Prostate gland (tissue), 2 donors: ENCODE results near the gene HSDL2. TPM values are rescaled to one million over a fixed set of nuclear protein-coding genes. Genes with fewer than 3 reads are reported as not detected.

ENCODE experiments used
- DNase-seq: peaks from one replicate; pipeline ENCODE4 v3.0.0-alpha.2; 2019; ENCODE audit warnings: low spot score
- H3K27ac ChIP-seq, 2 donors: fragments of 200-600 bp; sonication (generic); 2 replicates each; pipeline ENCODE4 v1.5.1; 2017 to 2019
- H3K27me3 ChIP-seq: fragments of 200-600 bp; sonication (generic); replicated peaks from 2 replicates; pipeline ENCODE4 v1.5.1; 2019; ENCODE audit not compliant: insufficient read depth
- H3K36me3 ChIP-seq, 2 donors: fragments of 200-600 bp; sonication (generic); 1 replicate in 1 of 2; 2 replicates in 1 of 2; pipeline versions ENCODE4 v1.5.1 to v1.8.1; 2017 to 2019
- H3K4me1 ChIP-seq: fragments of 200-600 bp; sonication (generic); replicated peaks from 2 replicates; pipeline ENCODE4 v1.5.1; 2019
- H3K4me3 ChIP-seq, 2 donors: fragments of 200-600 bp; sonication (generic); 2 replicates each; pipeline ENCODE4 v1.5.1; 2017 to 2019
- H3K9me3 ChIP-seq: fragments of 200-600 bp; sonication (generic); 2 replicates; pipeline ENCODE4 v1.5.1; 2017
- CTCF ChIP-seq, 4 experiments: fragments of 200-600 bp in 2 of 4; fragments of 450-650 bp in 2 of 4; sonication (generic) in 2 of 4; IDR thresholded peaks; 1 replicate in 3 of 4; 2 replicates in 1 of 4; pipeline ENCODE4 v1.5.1; 2016 to 2019; ENCODE audit warnings: antibody characterized with exemption in 4 of 4, mild to moderate bottlenecking in 2 of 4, moderate library complexity in 2 of 4
- POLR2A ChIP-seq: fragments of 450-650 bp; IDR thresholded peaks from one replicate; pipeline ENCODE4 v1.6.1; 2016; ENCODE audit warnings: antibody characterized with exemption, mild to moderate bottlenecking
- POLR2AphosphoS5 ChIP-seq: sonication (generic); formaldehyde crosslinking; IDR thresholded peaks from one replicate; pipeline ENCODE4 v1.6.1; 2017; ENCODE audit warnings: antibody characterized with exemption
- WGBS: methylation state at CpG from one replicate; pipeline ENCODE4 v1.1.5; 2018; 5-methylcytosine and 5-hydroxymethylcytosine counted together
- intact Hi-C: fragments of 100-400 bp; cut with DNase I; formaldehyde crosslinking; loops from one replicate; pipeline ENCODE4 v1.14.2; 2022
- total RNA-seq, 2 donors: library from RNA; depleted of rRNA; stranded (reverse); fragments of >200 nt; gene quantifications; one replicate each; pipeline ENCODE4 v1.1.0, GENCODE V29; 2016

Gene HSDL2
- total RNA-seq, 2 donors from 2014 or later = 22.2 to 25.2 TPM

- Histone ChIP-seq H3K27ac (no peak overlapping the region), H3K4me3 (no peak overlapping the region), H3K27me3 (no peaks in the 10 kb centered on the region), H3K4me1 (no peaks in the 10 kb centered on the region), H3K36me3 (no peaks in the 10 kb centered on the region), H3K9me3 (no peaks in the 10 kb centered on the region)
- no peak for DNase-seq
- TF ChIP-seq CTCF (IDR thresholded peaks at IDR 0.05) = no peak
- no peak for TF ChIP-seq POLR2A
- 84% methylated on average over 4 of the region's 4 CpGs for WGBS
- intact Hi-C loops = no loop called here
Measured at GRCh38 chr9:112495614-112496013, 115.7 kb downstream of the HSDL2 start.

GRCh38 chr9:112496074-112496722, 116.3 kb downstream of the HSDL2 start:
- H3K27me3 ChIP-seq = no peaks in the 10 kb centered on the region
- 46% methylated on average over 3 of the region's 3 CpGs for WGBS
- no peaks in the 10 kb centered on the region for H3K9me3 ChIP-seq
- H3K36me3 ChIP-seq = no peaks in the 10 kb centered on the region
- no peak overlapping the region for H3K27ac ChIP-seq
- DNase-seq = no peak
- H3K4me3 ChIP-seq = no peak overlapping the region
- TF ChIP-seq POLR2A (no peak), POLR2AphosphoS5 (no peak), CTCF (IDR thresholded peaks at IDR 0.05) (no peak)
- intact Hi-C loops = no loop called here
- no peaks in the 10 kb centered on the region for H3K4me1 ChIP-seq

GRCh38 chr9:112500842-112501241, 120.9 kb downstream of the HSDL2 start:
- no peak for TF ChIP-seq POLR2A
- no peak overlapping the region for H3K27ac ChIP-seq

GRCh38 chr9:112501287-112501686, 121.4 kb downstream of the HSDL2 start:
- Histone ChIP-seq H3K4me1 (no peaks in the 10 kb centered on the region), H3K36me3 (no peaks in the 10 kb centered on the region), H3K27ac (no peak overlapping the region), H3K4me3 (no peak overlapping the region), H3K9me3 (no peaks in the 10 kb centered on the region), H3K27me3 (no peaks in the 10 kb centered on the region)
- DNase-seq = no peak
- intact Hi-C loops = no loop called here
- no peak for TF ChIP-seq POLR2AphosphoS5
- no peak for TF ChIP-seq POLR2A
- TF ChIP-seq CTCF (IDR thresholded peaks at IDR 0.05) = no peak
- WGBS = 95% methylated on average over 8 of the region's 8 CpGs

More at GRCh38 chr9:112500842-112501241, 120.9 kb downstream of the HSDL2 start:
- intact Hi-C loops = no loop called here
- 93% methylated on average over 2 of the region's 2 CpGs for WGBS
- no peak overlapping the region for H3K4me3 ChIP-seq
- no peak for DNase-seq
- H3K36me3 ChIP-seq = no peaks in the 10 kb centered on the region
- H3K27me3 ChIP-seq = no peaks in the 10 kb centered on the region
- H3K4me1 ChIP-seq = no peaks in the 10 kb centered on the region
- no peaks in the 10 kb centered on the region for H3K9me3 ChIP-seq

- intact Hi-C loops = no loop called here
Measured at GRCh38 chr9:112502175-112502946, 122.5 kb downstream of the HSDL2 start.

More at GRCh38 chr9:112502175-112502946, 122.5 kb downstream of the HSDL2 start:
- no peaks in the 10 kb centered on the region for H3K9me3 ChIP-seq
- H3K27ac ChIP-seq = no peak overlapping the region
- DNase-seq = no peak
- no peaks in the 10 kb centered on the region for H3K36me3 ChIP-seq
- H3K4me3 ChIP-seq = no peak overlapping the region
- TF ChIP-seq POLR2A (no peak), POLR2AphosphoS5 (no peak), CTCF (IDR thresholded peaks at IDR 0.05) (no peak)
- no peaks in the 10 kb centered on the region for H3K4me1 ChIP-seq
- 84% methylated on average over 3 of the region's 3 CpGs for WGBS
- H3K27me3 ChIP-seq = no peaks in the 10 kb centered on the region
